Upper lobe of left lung (tissue), 6 donors: ENCODE measurements around the gene MDN1. TPM values are rescaled to one million over a fixed set of nuclear protein-coding genes. Genes with fewer than 3 reads are reported as not detected.
A peak's percentile ranks its signal among the peaks of the same experiment; 100 is the strongest.

ENCODE experiments used
- ATAC-seq, 2 donors: fragments of 200-7000 bp; cut with Tn5 transposase; one replicate each; pipeline ENCODE4 v1.9.1; 2022; ENCODE audit warnings: mild to moderate bottlenecking in 2 of 2, moderate library complexity in 2 of 2; ENCODE audit not compliant: low FRiP score in 2 of 2
- DNase-seq, 2 donors: peaks; one replicate each; pipeline ENCODE4 v3.0.0-alpha.2; 2019 to 2020
- H3K27ac ChIP-seq, 4 donors: fragments of 200-600 bp; sonication (generic); one replicate each; pipeline ENCODE4 v1.5.1; 2016 to 2019
- H3K27me3 ChIP-seq, 4 donors: fragments of 200-600 bp; sonication (generic); one replicate each; pipeline ENCODE4 v1.5.1; 2017 to 2019
- H3K36me3 ChIP-seq, 4 donors: fragments of 200-600 bp; sonication (generic); one replicate each; pipeline ENCODE4 v1.5.1; 2016 to 2019
- H3K4me1 ChIP-seq, 4 donors: fragments of 200-600 bp; sonication (generic); one replicate each; pipeline ENCODE4 v1.5.1; 2018 to 2019
- H3K4me3 ChIP-seq, 4 donors: fragments of 200-600 bp; sonication (generic); one replicate each; pipeline ENCODE4 v1.5.1; 2017 to 2019; ENCODE audit warnings: mild to moderate bottlenecking in 2 of 4, moderate library complexity in 1 of 4
- H3K9me3 ChIP-seq, 4 donors: fragments of 200-600 bp; sonication (generic); one replicate each; pipeline ENCODE4 v1.5.1; 2018 to 2019
- CTCF ChIP-seq, 6 experiments: fragments of 450-650 bp in 4 of 6; fragments of 200-600 bp in 2 of 6; sonication (generic) in 2 of 6; IDR thresholded peaks; one replicate each; pipeline ENCODE4 v1.5.1; 2016 to 2019; ENCODE audit warnings: antibody characterized with exemption in 6 of 6
- EP300 ChIP-seq, 4 donors: sonication (generic); formaldehyde crosslinking; IDR thresholded peaks; one replicate each; pipeline ENCODE4 v1.5.1; 2017; ENCODE audit warnings: antibody characterized with exemption in 4 of 4, control low read depth in 2 of 4
- POLR2A ChIP-seq, 4 donors: fragments of 450-650 bp; IDR thresholded peaks; one replicate each; pipeline ENCODE4 v1.5.1; 2016 to 2017; ENCODE audit warnings: antibody characterized with exemption in 4 of 4, mild to moderate bottlenecking in 2 of 4
- POLR2AphosphoS5 ChIP-seq, 2 donors: sonication (generic); formaldehyde crosslinking; IDR thresholded peaks; one replicate each; pipeline ENCODE4 v1.5.1; 2017; ENCODE audit warnings: antibody characterized with exemption in 2 of 2
- WGBS, 2 donors: methylation state at CpG; one replicate each; pipeline ENCODE4 v1.1.5; 2017 to 2018; 5-methylcytosine and 5-hydroxymethylcytosine counted together
- total RNA-seq, 6 donors: library from RNA; depleted of rRNA in 4 of 6; stranded (reverse); fragments of >200 nt in 4 of 6; gene quantifications; one replicate each; pipeline versions ENCODE4 v1.1.0 to v1.2.1, GENCODE V29; 2016 to 2021
- donor health status: DM: no; HTN: no; CAD: no; lungs with moderate emphysema.
- donor health status: DM: no; HTN: yes; CAD: no; lungs with severe emphysema.

Gene MDN1
- total RNA-seq, 6 donors from 2014 or later: 23.4 to 44.1 (median 29.6) TPM

DNA sequence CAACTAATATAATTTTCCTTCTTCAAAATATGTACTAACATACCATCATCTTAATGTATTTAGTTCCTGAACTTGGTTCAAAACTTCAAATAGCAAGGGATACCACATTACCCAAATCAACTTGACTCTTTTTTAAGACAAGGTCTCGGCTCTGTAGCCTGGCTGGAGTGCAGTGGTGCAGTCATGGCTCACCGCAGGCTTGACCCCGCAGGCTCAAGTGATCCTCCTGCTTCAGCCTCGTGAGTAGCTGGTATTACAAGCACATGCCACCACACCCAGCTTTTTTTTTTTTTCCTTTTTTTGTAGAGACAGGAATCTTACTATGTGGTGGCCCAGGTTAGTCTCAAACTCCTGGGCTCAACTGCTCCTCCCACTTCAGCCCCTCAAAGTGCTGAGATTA lies 125.2 kb downstream of the MDN1 start:
- DNase-seq (no peak), ATAC-seq (peak in 1 of 2 donors; percentile 28)
- 86 to 90% methylated on average over 4 of the region's 4 CpGs for WGBS, 2 donors
- H3K36me3 ChIP-seq: peaks cover 5 to 92% (median 63%) of the 10 kb centered on the region in 4 donors
- TF ChIP-seq POLR2AphosphoS5 (IDR thresholded peaks at IDR 0.05) (no peak), POLR2A (IDR thresholded peaks at IDR 0.05) (no peak), EP300 (IDR thresholded peaks at IDR 0.05) (no peak), CTCF (IDR thresholded peaks at IDR 0.05) (no peak)
- H3K27me3 ChIP-seq: no peaks in the 10 kb centered on the region
- H3K27ac ChIP-seq: no peak overlapping the region
- no peaks in the 10 kb centered on the region for H3K9me3 ChIP-seq
- no peak overlapping the region for H3K4me3 ChIP-seq
- no peaks in the 10 kb centered on the region for H3K4me1 ChIP-seq

- Histone ChIP-seq H3K9me3 (no peaks in the 10 kb centered on the region), H3K27me3 (no peaks in the 10 kb centered on the region), H3K36me3 (peaks cover 9 to 92% (median 72%) of the 10 kb centered on the region in 4 donors), H3K27ac (no peak overlapping the region), H3K4me1 (no peaks in the 10 kb centered on the region), H3K4me3 (no peak overlapping the region)
- 96 to 98% methylated on average over 2 of the region's 2 CpGs for WGBS, 2 donors
- no peak for DNase-seq
- ATAC-seq: no peak
- no peak for TF ChIP-seq POLR2A (IDR thresholded peaks at IDR 0.05)
- TF ChIP-seq POLR2AphosphoS5 (IDR thresholded peaks at IDR 0.05): no peak
Observed at GRCh38 chr6:89693207-89693606, 126.4 kb downstream of the MDN1 start.

DNA sequence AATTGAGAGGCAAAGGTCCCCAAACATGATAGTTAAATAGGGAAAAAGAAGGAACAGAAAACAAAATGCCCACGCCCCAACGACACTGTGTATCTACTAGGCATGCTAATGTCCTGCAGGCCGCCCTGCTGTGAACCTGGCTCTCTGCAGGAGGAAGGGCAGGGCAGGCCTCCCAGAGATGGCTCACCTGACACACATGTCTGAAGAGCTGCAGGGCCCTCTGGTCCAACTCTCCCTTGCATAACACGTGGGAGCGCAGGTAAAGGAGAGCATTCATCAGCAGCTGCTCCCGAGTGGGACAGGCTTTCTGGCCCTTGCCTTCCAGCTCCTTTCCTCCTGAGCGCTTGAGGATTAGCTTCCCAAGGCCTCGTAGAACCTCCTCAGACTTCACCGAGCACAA lies 127.3 kb downstream of the MDN1 start:
- H3K36me3 ChIP-seq: peaks cover 17 to 96% (median 79%) of the 10 kb centered on the region in 4 donors
- 95 to 97% methylated on average over 7 to 9 of the region's 9 CpGs for WGBS, 2 donors

GRCh38 chr6:89690944-89691324 lies 128.7 kb downstream of the MDN1 start:
- H3K4me1 ChIP-seq: no peaks in the 10 kb centered on the region
- H3K9me3 ChIP-seq: no peaks in the 10 kb centered on the region
- ATAC-seq (no peak), DNase-seq (no peak)
- H3K4me3 ChIP-seq: no peak overlapping the region
- TF ChIP-seq POLR2AphosphoS5 (IDR thresholded peaks at IDR 0.05) (no peak), POLR2A (IDR thresholded peaks at IDR 0.05) (no peak), EP300 (IDR thresholded peaks at IDR 0.05) (no peak), CTCF (IDR thresholded peaks at IDR 0.05) (no peak)
- H3K27me3 ChIP-seq: no peaks in the 10 kb centered on the region
- peaks cover 17 to 98% (median 79%) of the 10 kb centered on the region in 4 donors for H3K36me3 ChIP-seq
- H3K27ac ChIP-seq: no peak overlapping the region

More for the DNA sequence above, 127.3 kb downstream of the MDN1 start:
- no peak for DNase-seq
- no peak overlapping the region for H3K4me3 ChIP-seq
- no peaks in the 10 kb centered on the region for H3K27me3 ChIP-seq
- no peak for ATAC-seq
- TF ChIP-seq POLR2A (IDR thresholded peaks at IDR 0.05) (no peak), EP300 (IDR thresholded peaks at IDR 0.05) (no peak), CTCF (IDR thresholded peaks at IDR 0.05) (no peak), POLR2AphosphoS5 (IDR thresholded peaks at IDR 0.05) (no peak)
- no peak overlapping the region for H3K27ac ChIP-seq
- H3K4me1 ChIP-seq: no peaks in the 10 kb centered on the region
- H3K9me3 ChIP-seq: no peaks in the 10 kb centered on the region

DNA sequence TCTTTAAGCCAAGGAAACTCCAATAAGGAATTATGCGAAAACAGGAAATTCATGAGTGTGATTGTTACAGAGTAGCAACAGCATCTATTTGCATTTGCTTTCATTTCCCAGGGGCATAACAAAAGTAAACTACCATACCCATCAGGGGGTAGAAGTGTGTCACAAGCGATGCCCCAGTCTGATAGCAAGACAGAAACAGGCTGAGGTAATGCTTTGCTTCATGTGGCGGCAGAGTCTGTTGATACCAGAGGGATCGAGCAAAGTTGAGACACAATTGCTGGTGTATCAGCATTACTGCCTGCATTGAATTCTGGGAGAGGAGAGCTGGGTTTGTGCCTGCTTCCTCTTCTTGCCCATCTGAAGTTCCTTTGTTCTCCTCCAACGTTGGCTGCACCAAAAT lies 129.9 kb downstream of the MDN1 start:
- Histone ChIP-seq H3K36me3 (peaks cover 17 to 98% (median 79%) of the 10 kb centered on the region in 4 donors), H3K9me3 (no peaks in the 10 kb centered on the region), H3K27ac (peak overlapping the region in 1 of 4 donors; percentile 28), H3K4me1 (no peaks in the 10 kb centered on the region), H3K27me3 (no peaks in the 10 kb centered on the region), H3K4me3 (no peak overlapping the region)
- DNase-seq (no peak), ATAC-seq (peak in 1 of 2 donors; percentile 65)
- WGBS, 2 donors: 59 to 61% methylated on average over 5 of the region's 5 CpGs
- TF ChIP-seq CTCF (IDR thresholded peaks at IDR 0.05) (no peak), POLR2A (IDR thresholded peaks at IDR 0.05) (no peak), POLR2AphosphoS5 (IDR thresholded peaks at IDR 0.05) (no peak)
